Mesendoderm (in vitro differentiated cells): Measurements from ENCODE around the gene ST7.
A peak's percentile ranks its signal among the peaks of the same experiment; 100 is the strongest.
"Not testable (repeated sequence)": the region's sequence is repeated elsewhere in the genome, so short reads cannot be mapped to it uniquely, and the experiment has no call there.

Experiments
- DNase-seq: peaks from one replicate; pipeline ENCODE4 v3.0.0; 2013
- H2AK5ac ChIP-seq: 2 replicates; pipeline ENCODE4 v1.6.1; 2013; ENCODE audit warnings: low read length, inconsistent platforms
- H2BK120ac ChIP-seq: 2 replicates; pipeline ENCODE4 v1.6.1; 2013; ENCODE audit warnings: low read depth, mild to moderate bottlenecking, low read length, moderate library complexity, mixed read lengths
- H2BK15ac ChIP-seq: replicated peaks from 2 replicates; pipeline ENCODE4 v1.6.1; 2013; ENCODE audit warnings: low read depth, mild to moderate bottlenecking, moderate library complexity
- H2BK5ac ChIP-seq: 2 replicates; pipeline ENCODE4 v1.6.1; 2013; ENCODE audit warnings: low read length, inconsistent platforms
- H3K18ac ChIP-seq: 2 replicates; pipeline ENCODE4 v1.6.1; 2013; ENCODE audit warnings: mild to moderate bottlenecking, low read length, mixed read lengths
- H3K23ac ChIP-seq: one replicate; pipeline ENCODE4 v1.6.1; 2013; ENCODE audit warnings: low read length
- H3K27ac ChIP-seq: 2 replicates; pipeline ENCODE4 v1.5.1; 2013; ENCODE audit warnings: low read depth, mild to moderate bottlenecking, inconsistent platforms, low read length, moderate library complexity
- H3K27me3 ChIP-seq: 2 replicates; pipeline ENCODE4 v1.6.1; 2013; ENCODE audit warnings: low read length, control low read depth, mild to moderate bottlenecking, inconsistent platforms; ENCODE audit not compliant: insufficient read depth, poor library complexity
- H3K36me3 ChIP-seq: 2 replicates; pipeline ENCODE4 v1.6.1; 2013; ENCODE audit warnings: low read length, inconsistent platforms; ENCODE audit not compliant: control insufficient read depth, insufficient read depth
- H3K4ac ChIP-seq: one replicate; pipeline ENCODE4 v1.6.1; 2013; ENCODE audit warnings: low read depth, mild to moderate bottlenecking, low read length, moderate library complexity
- H3K4me1 ChIP-seq: 2 replicates; pipeline ENCODE4 v1.6.1; 2013; ENCODE audit warnings: low read depth, low read length, inconsistent platforms; ENCODE audit not compliant: control insufficient read depth
- H3K4me2 ChIP-seq: 2 replicates; pipeline ENCODE4 v1.6.1; 2013; ENCODE audit warnings: low read length
- H3K4me3 ChIP-seq: 2 replicates; pipeline ENCODE4 v1.5.1; 2013; ENCODE audit warnings: mild to moderate bottlenecking, low read length
- H3K56ac ChIP-seq: one replicate; pipeline ENCODE4 v1.6.1; 2013; ENCODE audit warnings: low read length
- H3K79me1 ChIP-seq: 2 replicates; pipeline ENCODE4 v1.6.1; 2013; ENCODE audit warnings: low read length, inconsistent platforms
- H3K79me2 ChIP-seq: 2 replicates; pipeline ENCODE4 v1.6.1; 2013; ENCODE audit warnings: mild to moderate bottlenecking, low read length; ENCODE audit not compliant: control insufficient read depth, insufficient read depth
- H3K9ac ChIP-seq: 2 replicates; pipeline ENCODE4 v1.6.1; 2013; ENCODE audit warnings: low read length, inconsistent platforms
- H4K5ac ChIP-seq: one replicate; pipeline ENCODE4 v1.6.1; 2013; ENCODE audit warnings: low read length
- H4K8ac ChIP-seq: one replicate; pipeline ENCODE4 v1.6.1; 2013; ENCODE audit warnings: low read depth, mild to moderate bottlenecking, control low read depth, low read length, moderate library complexity
- WGBS: extraction: QIAGEN DNeasy Blood & Tissue Kit; methylation state at CpG from one replicate; pipeline ENCODE4 v1.1.7; 2013; ENCODE audit warnings: low lambda C conversion rate, missing lambda C conversion rate; ENCODE audit not compliant: insufficient coverage; ENCODE audit errors: extremely low coverage; 5-methylcytosine and 5-hydroxymethylcytosine counted together

Gene ST7

DNA sequence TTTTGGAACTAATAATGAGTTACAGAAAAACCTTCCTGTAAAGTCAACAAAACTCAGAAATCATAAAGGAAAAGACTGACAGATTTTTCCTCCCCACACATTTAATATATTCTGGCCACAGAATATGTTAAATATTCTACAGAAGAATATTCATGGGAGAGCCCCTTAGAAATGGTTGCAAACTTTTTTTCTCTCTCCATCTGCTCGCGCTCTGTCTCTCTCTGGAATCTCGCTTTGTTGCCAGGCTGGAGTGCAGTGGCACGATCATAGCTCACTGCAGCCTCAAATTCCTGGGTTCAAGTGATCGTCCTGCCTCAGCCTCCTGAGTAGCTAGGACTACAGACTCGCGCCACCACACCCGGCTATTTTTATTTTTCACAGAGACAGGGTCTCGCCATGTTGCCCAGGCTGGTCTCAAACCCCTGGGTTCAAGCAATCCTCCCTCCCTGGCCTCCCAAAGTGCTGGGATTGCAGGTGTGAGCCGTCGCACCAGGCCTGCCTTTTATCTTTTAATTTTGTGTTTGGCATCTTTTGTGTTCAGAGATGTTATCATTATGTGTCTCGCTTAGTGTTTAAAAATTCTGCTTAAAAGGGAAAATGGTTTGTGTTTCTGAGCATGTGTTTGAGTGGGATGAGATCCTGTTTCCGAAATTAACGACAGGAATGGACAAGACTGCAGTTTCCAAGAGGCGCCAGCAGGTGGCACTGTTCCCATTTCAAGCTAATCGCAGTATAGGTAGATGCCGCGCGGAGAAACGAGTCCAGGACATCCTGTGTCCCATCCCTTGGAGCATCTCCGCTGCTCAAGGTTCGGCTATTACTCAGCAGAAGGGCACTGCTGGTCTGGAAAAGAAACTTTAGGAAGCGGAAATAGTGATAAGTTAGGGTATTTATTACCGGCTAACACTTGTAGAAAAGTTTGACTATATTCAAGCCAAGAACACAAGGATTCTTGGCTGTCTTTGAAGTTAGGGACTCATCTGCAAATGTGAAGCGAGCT is 23.1 kb upstream of the ST7 start:
- no peak overlapping the region for H3K9ac ChIP-seq
- H2BK120ac ChIP-seq: no peak overlapping the region
- H3K56ac ChIP-seq: no peak overlapping the region
- no peak overlapping the region for H4K5ac ChIP-seq
- no peaks in the 10 kb centered on the region for H3K36me3 ChIP-seq
- H2BK15ac ChIP-seq: no peak overlapping the region
- no peak overlapping the region for H3K18ac ChIP-seq
- no CpG with 5 or more reads among the region's 25 CpGs for WGBS
- no peaks in the 10 kb centered on the region for H3K79me2 ChIP-seq
- H3K4me3 ChIP-seq: no peak overlapping the region
- no peak overlapping the region for H3K23ac ChIP-seq
- DNase-seq: peak; percentile 81
- no peak overlapping the region for H3K27ac ChIP-seq
- H3K79me1 ChIP-seq: no peaks in the 10 kb centered on the region
- no peak overlapping the region for H3K4me2 ChIP-seq
- no peak overlapping the region for H3K4ac ChIP-seq
- no peak overlapping the region for H4K8ac ChIP-seq
- H2BK5ac ChIP-seq: no peak overlapping the region
- no peak overlapping the region for H2AK5ac ChIP-seq
- H3K4me1 ChIP-seq: no peaks in the 10 kb centered on the region
- no peaks in the 10 kb centered on the region for H3K27me3 ChIP-seq

DNA sequence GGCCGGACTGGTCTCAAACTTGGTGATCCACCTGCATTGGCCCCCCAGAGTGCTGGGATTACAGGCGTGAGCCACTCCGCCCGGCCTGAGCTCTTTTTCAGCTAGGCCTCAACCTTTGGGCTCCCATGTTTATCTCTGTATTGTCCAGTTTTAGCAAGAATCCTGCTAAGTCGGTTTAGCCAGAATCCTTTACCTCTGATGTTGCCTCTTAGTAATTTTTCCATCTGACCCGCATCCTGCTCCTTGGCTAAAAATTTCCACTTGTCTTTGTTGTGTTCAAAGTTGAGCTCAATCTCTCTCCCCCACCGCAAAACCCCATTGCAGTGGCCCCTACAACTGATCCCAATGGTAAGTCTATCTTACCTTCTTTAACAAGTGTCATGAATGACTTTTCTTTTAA is 20.7 kb upstream of the ST7 start:
- Histone ChIP-seq H2BK5ac (no peak overlapping the region), H3K56ac (no peak overlapping the region), H3K27ac (no peak overlapping the region), H3K79me2 (no peaks in the 10 kb centered on the region), H3K4me1 (no peaks in the 10 kb centered on the region), H4K5ac (no peak overlapping the region), H2AK5ac (no peak overlapping the region), H3K4me2 (no peak overlapping the region), H3K23ac (no peak overlapping the region), H3K18ac (no peak overlapping the region), H4K8ac (no peak overlapping the region), H2BK120ac (no peak overlapping the region), H3K9ac (no peak overlapping the region), H2BK15ac (no peak overlapping the region), H3K36me3 (no peaks in the 10 kb centered on the region), H3K4ac (no peak overlapping the region), H3K27me3 (no peaks in the 10 kb centered on the region), H3K4me3 (no peak overlapping the region), H3K79me1 (no peaks in the 10 kb centered on the region)
- WGBS: no CpG with 5 or more reads among the region's 7 CpGs
- DNase-seq: no peak

DNA sequence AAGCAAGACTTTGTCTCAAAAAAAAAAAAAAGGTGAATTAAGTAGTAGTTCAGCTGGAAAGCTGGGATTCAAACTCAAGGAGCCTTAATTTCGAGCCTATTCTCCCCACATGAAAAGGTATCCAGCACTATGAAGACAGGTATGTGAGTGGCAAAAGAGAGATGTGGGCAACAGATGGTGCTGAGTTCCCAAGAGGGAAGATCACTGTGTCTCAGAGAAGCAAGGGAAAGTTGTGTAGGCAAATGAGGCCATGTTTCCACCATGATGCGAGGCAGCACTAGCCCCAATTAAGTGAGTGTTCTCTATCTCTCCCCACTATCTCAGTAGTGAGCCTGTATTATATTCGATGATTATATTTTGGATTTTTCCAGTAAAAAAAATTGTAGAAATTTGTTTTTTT is 19.8 kb upstream of the ST7 start:
- Histone ChIP-seq H3K79me2 (no peaks in the 10 kb centered on the region), H4K8ac (no peak overlapping the region), H3K23ac (no peak overlapping the region), H4K5ac (no peak overlapping the region), H2AK5ac (no peak overlapping the region), H3K27ac (no peak overlapping the region), H2BK5ac (no peak overlapping the region), H3K56ac (no peak overlapping the region), H3K79me1 (no peaks in the 10 kb centered on the region), H3K4ac (no peak overlapping the region), H3K4me3 (no peak overlapping the region), H2BK15ac (no peak overlapping the region), H3K9ac (no peak overlapping the region), H3K4me2 (no peak overlapping the region), H3K27me3 (no peaks in the 10 kb centered on the region), H2BK120ac (no peak overlapping the region), H3K18ac (no peak overlapping the region), H3K4me1 (no peaks in the 10 kb centered on the region), H3K36me3 (no peaks in the 10 kb centered on the region)
- DNase-seq: no peak
- no CpG with 5 or more reads among the region's 3 CpGs for WGBS

DNA sequence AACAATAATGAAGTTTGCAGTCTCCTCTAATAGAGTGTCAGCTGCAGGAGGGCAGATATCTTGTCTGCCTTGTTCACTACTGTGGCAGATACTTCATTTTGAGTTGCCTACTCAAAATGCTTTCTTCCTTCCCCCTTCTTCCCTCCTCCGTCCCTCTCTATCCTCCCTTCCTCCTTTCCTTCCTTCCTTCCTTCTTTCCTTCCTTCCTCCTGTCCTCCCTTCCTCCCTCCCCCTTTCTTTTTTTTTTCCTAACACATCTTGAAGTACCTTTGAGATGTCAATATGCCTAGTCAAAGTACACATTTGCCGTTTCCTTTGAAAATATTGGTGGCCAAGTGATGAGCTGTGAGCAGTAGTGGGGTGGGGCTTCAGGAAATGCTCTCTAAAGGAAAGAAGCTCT is 18.7 kb upstream of the ST7 start:
- no peak overlapping the region for H2BK120ac ChIP-seq
- no peak for DNase-seq
- no peak overlapping the region for H3K9ac ChIP-seq
- H3K27ac ChIP-seq: no peak overlapping the region
- WGBS: no CpG with 5 or more reads among the region's 2 CpGs
- H3K4me3 ChIP-seq: no peak overlapping the region
- no peak overlapping the region for H3K18ac ChIP-seq
- H4K5ac ChIP-seq: no peak overlapping the region
- no peaks in the 10 kb centered on the region for H3K27me3 ChIP-seq
- no peaks in the 10 kb centered on the region for H3K79me2 ChIP-seq
- no peak overlapping the region for H2AK5ac ChIP-seq
- H3K23ac ChIP-seq: no peak overlapping the region
- H3K56ac ChIP-seq: no peak overlapping the region
- no peak overlapping the region for H4K8ac ChIP-seq
- no peaks in the 10 kb centered on the region for H3K79me1 ChIP-seq
- no peak overlapping the region for H3K4me2 ChIP-seq
- H3K4ac ChIP-seq: no peak overlapping the region
- no peaks in the 10 kb centered on the region for H3K36me3 ChIP-seq
- no peak overlapping the region for H2BK15ac ChIP-seq
- H2BK5ac ChIP-seq: no peak overlapping the region
- H3K4me1 ChIP-seq: no peaks in the 10 kb centered on the region

DNA sequence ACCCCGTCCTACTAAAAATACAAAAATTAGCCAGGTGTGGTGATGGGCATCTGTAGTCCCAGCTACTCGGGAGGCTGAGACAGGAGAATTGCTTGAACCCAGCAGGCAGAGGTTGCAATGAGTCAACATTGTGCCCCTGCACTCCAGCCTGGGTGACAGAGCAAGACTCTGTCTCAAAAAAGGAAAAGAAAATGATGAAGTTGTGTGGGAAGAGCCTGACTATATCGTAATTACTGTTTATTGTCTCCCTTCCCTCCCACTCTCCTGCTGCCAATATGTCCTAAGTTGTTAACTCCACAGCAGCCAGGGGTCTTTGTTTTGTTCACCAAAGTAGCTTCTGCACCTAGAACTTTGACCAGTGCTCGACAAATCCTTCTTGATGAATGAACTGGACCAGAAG is 16.5 kb upstream of the ST7 start:
- H3K79me2 ChIP-seq, H2AK5ac ChIP-seq, H3K4me2 ChIP-seq, H3K4me1 ChIP-seq, H2BK120ac ChIP-seq, H4K5ac ChIP-seq, H3K56ac ChIP-seq, DNase-seq, H2BK15ac ChIP-seq, H3K79me1 ChIP-seq, H3K9ac ChIP-seq, H3K27ac ChIP-seq, H2BK5ac ChIP-seq, H3K23ac ChIP-seq, H4K8ac ChIP-seq, H3K36me3 ChIP-seq, H3K4ac ChIP-seq, H3K27me3 ChIP-seq, H3K18ac ChIP-seq, H3K4me3 ChIP-seq: not testable (repeated sequence)
- no CpG with 5 or more reads among the region's 4 CpGs for WGBS

DNA sequence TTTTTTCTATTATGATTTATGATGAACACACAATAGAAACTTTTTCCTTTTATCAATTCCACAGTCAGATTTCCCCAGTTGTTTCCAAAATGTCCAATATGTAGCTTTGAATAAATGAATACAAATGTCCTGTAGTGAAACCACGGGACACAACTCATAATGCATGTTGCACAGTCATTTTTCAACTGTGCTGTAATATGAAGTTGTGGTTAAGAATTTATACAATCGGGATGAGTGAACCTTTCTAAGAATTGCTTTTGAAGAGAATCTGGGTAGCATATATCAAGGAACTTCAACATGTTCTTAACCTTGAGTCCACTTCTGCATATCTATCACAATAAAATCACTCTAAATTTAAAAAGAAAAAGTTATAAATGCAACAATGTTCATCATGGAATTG is 14.6 kb upstream of the ST7 start:
- Histone ChIP-seq H3K27me3 (no peaks in the 10 kb centered on the region), H2AK5ac (no peak overlapping the region), H2BK120ac (no peak overlapping the region), H3K4me2 (no peak overlapping the region), H3K27ac (no peak overlapping the region), H3K79me1 (no peaks in the 10 kb centered on the region), H2BK5ac (no peak overlapping the region), H3K9ac (no peak overlapping the region), H3K36me3 (no peaks in the 10 kb centered on the region), H3K4ac (no peak overlapping the region), H3K79me2 (no peaks in the 10 kb centered on the region), H3K23ac (no peak overlapping the region), H2BK15ac (no peak overlapping the region), H4K8ac (no peak overlapping the region), H3K56ac (no peak overlapping the region), H3K4me1 (no peaks in the 10 kb centered on the region), H3K4me3 (no peak overlapping the region), H3K18ac (no peak overlapping the region), H4K5ac (no peak overlapping the region)
- no peak for DNase-seq
- no CpG with 5 or more reads among the region's 2 CpGs for whole genome bisulfite sequencing
